ENCODE results near the gene SNTG2. TPM values are rescaled to one million over a fixed set of nuclear protein-coding genes. Genes with fewer than 3 reads are reported as not detected.

SNTG2 gene
- total and polyA plus RNA-seq, 4 donors = not detected

GRCh38 chr2:1405967-1406366, 455.3 kb downstream of the SNTG2 start (continued):
- no peak for TF ChIP-seq JUND (IDR thresholded peaks at IDR 0.05)
- TF ChIP-seq NR2F2 (IDR thresholded peaks at IDR 0.05) = no peak
- TF ChIP-seq EGR1 (IDR thresholded peaks at IDR 0.05; ENCODE audit: low read depth in 2 of 2) = no peak
- TF ChIP-seq HNF4A (conservative IDR thresholded peaks at IDR 0.05) = no peak
- TF ChIP-seq, protein P1, sequence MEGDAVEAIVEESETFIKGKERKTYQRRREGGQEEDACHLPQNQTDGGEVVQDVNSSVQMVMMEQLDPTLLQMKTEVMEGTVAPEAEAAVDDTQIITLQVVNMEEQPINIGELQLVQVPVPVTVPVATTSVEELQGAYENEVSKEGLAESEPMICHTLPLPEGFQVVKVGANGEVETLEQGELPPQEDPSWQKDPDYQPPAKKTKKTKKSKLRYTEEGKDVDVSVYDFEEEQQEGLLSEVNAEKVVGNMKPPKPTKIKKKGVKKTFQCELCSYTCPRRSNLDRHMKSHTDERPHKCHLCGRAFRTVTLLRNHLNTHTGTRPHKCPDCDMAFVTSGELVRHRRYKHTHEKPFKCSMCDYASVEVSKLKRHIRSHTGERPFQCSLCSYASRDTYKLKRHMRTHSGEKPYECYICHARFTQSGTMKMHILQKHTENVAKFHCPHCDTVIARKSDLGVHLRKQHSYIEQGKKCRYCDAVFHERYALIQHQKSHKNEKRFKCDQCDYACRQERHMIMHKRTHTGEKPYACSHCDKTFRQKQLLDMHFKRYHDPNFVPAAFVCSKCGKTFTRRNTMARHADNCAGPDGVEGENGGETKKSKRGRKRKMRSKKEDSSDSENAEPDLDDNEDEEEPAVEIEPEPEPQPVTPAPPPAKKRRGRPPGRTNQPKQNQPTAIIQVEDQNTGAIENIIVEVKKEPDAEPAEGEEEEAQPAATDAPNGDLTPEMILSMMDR (IDR thresholded peaks at IDR 0.05; ENCODE audit: low read depth, low read length, missing input control) = no peak

- Histone ChIP-seq H3K36me3 (ENCODE audit: control insufficient read depth in 4 of 4, insufficient read depth in 3 of 4, low read depth in 1 of 4, low read length in 3 of 4) (no peaks in the 10 kb centered on the region), H3K4me1 (ENCODE audit: control insufficient read depth in 4 of 4, insufficient read depth in 4 of 4, low read length in 3 of 4) (no peaks in the 10 kb centered on the region), H3K4me3 (ENCODE audit: low read depth in 1 of 3, low read length in 3 of 3) (no peak overlapping the region), H3K9me3 (ENCODE audit: control insufficient read depth in 4 of 4, low read length in 3 of 4) (no peaks in the 10 kb centered on the region), H3K27me3 (ENCODE audit: control insufficient read depth in 4 of 4, insufficient read depth in 4 of 4, low read length in 3 of 4) (peaks cover 0 to 3% (median 0%) of the 10 kb centered on the region in 4 donors), H3K9ac (ENCODE audit: low read depth in 1 of 2, low read length in 2 of 2) (no peak overlapping the region), H3K27ac (ENCODE audit: low read depth in 1 of 2, low read length in 2 of 2) (no peak overlapping the region)
- TF ChIP-seq YY1 (IDR thresholded peaks at IDR 0.05) = no peak
- TF ChIP-seq, protein P1 (IDR thresholded peaks at IDR 0.05; ENCODE audit: low read depth, low read length, missing input control) = no peak
- TF ChIP-seq, protein P2, sequence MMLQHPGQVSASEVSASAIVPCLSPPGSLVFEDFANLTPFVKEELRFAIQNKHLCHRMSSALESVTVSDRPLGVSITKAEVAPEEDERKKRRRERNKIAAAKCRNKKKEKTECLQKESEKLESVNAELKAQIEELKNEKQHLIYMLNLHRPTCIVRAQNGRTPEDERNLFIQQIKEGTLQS (IDR thresholded peaks at IDR 0.05) = no peak
- no peak for TF ChIP-seq JUND (IDR thresholded peaks at IDR 0.05)
- TF ChIP-seq, protein P3, sequence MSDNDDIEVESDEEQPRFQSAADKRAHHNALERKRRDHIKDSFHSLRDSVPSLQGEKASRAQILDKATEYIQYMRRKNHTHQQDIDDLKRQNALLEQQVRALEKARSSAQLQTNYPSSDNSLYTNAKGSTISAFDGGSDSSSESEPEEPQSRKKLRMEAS (IDR thresholded peaks at IDR 0.05) = no peak
- no peak for TF ChIP-seq HNF4G (IDR thresholded peaks at IDR 0.05)
- TF ChIP-seq NR2F2 (IDR thresholded peaks at IDR 0.05) = no peak
- TF ChIP-seq ZBTB33 (IDR thresholded peaks at IDR 0.05) = no peak
- TF ChIP-seq FOXA2 (IDR thresholded peaks at IDR 0.05) = no peak
- no peak for TF ChIP-seq TAF1 (conservative IDR thresholded peaks at IDR 0.05)
- TF ChIP-seq HNF4A (conservative IDR thresholded peaks at IDR 0.05) = no peak
- no peak for TF ChIP-seq GABPA (IDR thresholded peaks at IDR 0.05 in 1 of 2, conservative IDR thresholded peaks at IDR 0.05 in 1 of 2)
- 68% methylated on average over 2 of the region's 2 CpGs for WGBS
- DNase-seq (ENCODE audit: low spot score) = no peak
These were observed 455.8 kb downstream of the SNTG2 start for GRCh38 chr2:1406434-1406833.
